H9 (cell line): ENCODE measurements around the gene RUNX2. TPM values are rescaled to one million over a fixed set of nuclear protein-coding genes. Genes with fewer than 3 reads are reported as not detected.

Source experiments
- DNase-seq: peaks from one replicate; pipeline ENCODE4 v3.0.0-alpha.2; 2017
- H2AFZ ChIP-seq: one replicate; pipeline ENCODE4 v1.6.1; 2013; ENCODE audit warnings: mild to moderate bottlenecking, low read length, control low read depth, moderate library complexity
- H2AK5ac ChIP-seq: 2 replicates; pipeline ENCODE4 v1.6.1; 2013; ENCODE audit warnings: low read length, control low read depth, mixed read lengths; ENCODE audit not compliant: insufficient read length
- H2BK120ac ChIP-seq: one replicate; pipeline ENCODE4 v1.6.1; 2013; ENCODE audit warnings: low read depth, mild to moderate bottlenecking, low read length, control low read depth, inconsistent platforms; ENCODE audit not compliant: poor library complexity, severe bottlenecking
- H2BK12ac ChIP-seq: 2 replicates; pipeline ENCODE4 v1.6.1; 2013; ENCODE audit warnings: low read length, control low read depth, mixed read lengths, low read depth; ENCODE audit not compliant: insufficient read length
- H2BK15ac ChIP-seq: 2 replicates; pipeline ENCODE4 v1.6.1; 2013; ENCODE audit warnings: low read depth, low read length, control low read depth
- H2BK20ac ChIP-seq: one replicate; pipeline ENCODE4 v1.6.1; 2013; ENCODE audit warnings: low read depth, mild to moderate bottlenecking, low read length, control low read depth, inconsistent platforms; ENCODE audit not compliant: poor library complexity, severe bottlenecking
- H2BK5ac ChIP-seq: 2 replicates; pipeline ENCODE4 v1.6.1; 2013; ENCODE audit warnings: low read length, control low read depth, mixed read lengths; ENCODE audit not compliant: insufficient read length
- H3K14ac ChIP-seq: 2 replicates; pipeline ENCODE4 v1.6.1; 2013; ENCODE audit warnings: low read length, control low read depth; ENCODE audit not compliant: insufficient read depth
- H3K18ac ChIP-seq: 2 replicates; pipeline ENCODE4 v1.6.1; 2013; ENCODE audit warnings: low read depth, mild to moderate bottlenecking, mixed read lengths, low read length, control low read depth; ENCODE audit not compliant: insufficient read length
- H3K23ac ChIP-seq: 2 replicates; pipeline ENCODE4 v1.6.1; 2013; ENCODE audit warnings: low read length, control low read depth, mixed read lengths, low read depth; ENCODE audit not compliant: insufficient read length
- H3K23me2 ChIP-seq: 2 replicates; pipeline ENCODE4 v1.6.1; 2013; ENCODE audit warnings: low read depth, mild to moderate bottlenecking, mixed read lengths, low read length, control low read depth; ENCODE audit not compliant: insufficient read length, poor library complexity, severe bottlenecking
- H3K27ac ChIP-seq: 2 replicates; pipeline ENCODE4 v1.5.1; 2013; ENCODE audit warnings: low read length, control low read depth, mixed read lengths, low read depth; ENCODE audit not compliant: insufficient read length
- H3K27me3 ChIP-seq: 2 replicates; pipeline ENCODE4 v1.6.1; 2013; ENCODE audit warnings: low read length, control low read depth, inconsistent platforms; ENCODE audit not compliant: insufficient read depth
- H3K4ac ChIP-seq: 2 replicates; pipeline ENCODE4 v1.6.1; 2013; ENCODE audit warnings: low read depth, mild to moderate bottlenecking, control low read depth, inconsistent platforms, low read length, moderate library complexity
- H3K4me1 ChIP-seq: 2 replicates; pipeline ENCODE4 v1.6.1; 2013; ENCODE audit warnings: low read length, control low read depth, inconsistent platforms; ENCODE audit not compliant: insufficient read depth
- H3K4me2 ChIP-seq: 2 replicates; pipeline ENCODE4 v1.6.1; 2013; ENCODE audit warnings: low read length, control low read depth, mixed read lengths; ENCODE audit not compliant: insufficient read length, insufficient read depth
- H3K56ac ChIP-seq: 2 replicates; pipeline ENCODE4 v1.6.1; 2013; ENCODE audit warnings: low read depth, mild to moderate bottlenecking, mixed read lengths, low read length, control low read depth; ENCODE audit not compliant: insufficient read length
- H3K79me1 ChIP-seq: 2 replicates; pipeline ENCODE4 v1.6.1; 2013; ENCODE audit warnings: low read depth, mild to moderate bottlenecking, moderate library complexity, low read length, control low read depth, inconsistent platforms; ENCODE audit not compliant: insufficient read depth, poor library complexity, severe bottlenecking
- H3K79me2 ChIP-seq: 2 replicates; pipeline ENCODE4 v1.6.1; 2013; ENCODE audit warnings: low read length, control low read depth, inconsistent platforms; ENCODE audit not compliant: insufficient read depth
- H3K9ac ChIP-seq: 2 replicates; pipeline ENCODE4 v1.6.1; 2013; ENCODE audit warnings: low read length, control low read depth, mixed read lengths; ENCODE audit not compliant: insufficient read length; ENCODE audit errors: extremely low read depth
- H3K9me3 ChIP-seq: one replicate; pipeline ENCODE4 v1.6.1; 2013; ENCODE audit warnings: low read depth, low read length, inconsistent platforms; ENCODE audit not compliant: control insufficient read depth
- H3T11ph ChIP-seq: one replicate; pipeline ENCODE4 v1.6.1; 2013; ENCODE audit warnings: mild to moderate bottlenecking, low read length, control low read depth, inconsistent platforms
- H4K20me1 ChIP-seq: one replicate; pipeline ENCODE4 v1.6.1; 2013; ENCODE audit not compliant: control insufficient read depth, insufficient read length, insufficient read depth
- H4K5ac ChIP-seq: 2 replicates; pipeline ENCODE4 v1.6.1; 2013; ENCODE audit warnings: low read depth, mild to moderate bottlenecking, mixed read lengths, low read length, control low read depth; ENCODE audit not compliant: insufficient read length
- H4K8ac ChIP-seq: replicated peaks from 2 replicates; pipeline ENCODE4 v1.6.1; 2013; ENCODE audit warnings: low read length, control low read depth, mixed read lengths, low read depth; ENCODE audit not compliant: insufficient read length
- H4K91ac ChIP-seq: 2 replicates; pipeline ENCODE4 v1.6.1; 2013; ENCODE audit warnings: low read depth, mild to moderate bottlenecking, moderate library complexity, mixed read lengths, low read length, control low read depth; ENCODE audit not compliant: insufficient read length
- H3K27ac Mint-ChIP-seq, 3 experiments: 2 replicates in 2 of 3; 3 replicates in 1 of 3; pipeline ENCODE4 v1.8.0; 2020 to 2021; ENCODE audit warnings: mixed read lengths in 3 of 3, mild to moderate bottlenecking in 1 of 3, moderate library complexity in 1 of 3
- H3K27me3 Mint-ChIP-seq: 2 replicates; pipeline ENCODE4 v1.8.0; 2021; ENCODE audit warnings: low read depth, mild to moderate bottlenecking, moderate library complexity, mixed read lengths
- H3K36me3 Mint-ChIP-seq, 3 experiments: 2 replicates in 2 of 3; 3 replicates in 1 of 3; pipeline ENCODE4 v1.8.0; 2020 to 2021; ENCODE audit warnings: low read depth in 3 of 3, mixed read lengths in 3 of 3; ENCODE audit not compliant: insufficient read depth in 1 of 3
- H3K4me1 Mint-ChIP-seq, 2 experiments: 2 replicates each; pipeline ENCODE4 v1.8.0; 2020; ENCODE audit warnings: mixed read lengths in 2 of 2
- H3K4me3 Mint-ChIP-seq, 2 experiments: 2 replicates in 1 of 2; 3 replicates in 1 of 2; pipeline ENCODE4 v1.8.0; 2020 to 2021; ENCODE audit warnings: mild to moderate bottlenecking in 2 of 2, mixed read lengths in 2 of 2, moderate library complexity in 1 of 2
- H3K9me3 Mint-ChIP-seq, 2 experiments: 2 replicates in 1 of 2; 3 replicates in 1 of 2; pipeline ENCODE4 v1.8.0; 2020; ENCODE audit warnings: mild to moderate bottlenecking in 2 of 2, mixed read lengths in 2 of 2, moderate library complexity in 1 of 2
- WGBS: extraction: QIAGEN DNeasy Blood & Tissue Kit; methylation state at CpG from one replicate; pipeline ENCODE4 v1.1.7; 2013; ENCODE audit warnings: missing lambda C conversion rate, low lambda C conversion rate, mixed read lengths; ENCODE audit not compliant: insufficient read length; ENCODE audit errors: extremely low coverage; 5-methylcytosine and 5-hydroxymethylcytosine counted together
- total RNA-seq: library from RNA; stranded (reverse); gene quantifications from 2 replicates; pipeline ENCODE4 v1.2.1, GENCODE V29; 2021
- TF ChIP-seq, protein P1 (sequence below): fragments of 200-600 bp; sonication (generic); conservative IDR thresholded peaks from 3 replicates; pipeline ENCODE4 v1.8.0; 2021; ENCODE audit warnings: antibody characterized with exemption, mild to moderate bottlenecking

RUNX2 gene
- total RNA-seq, 1 experiment from 2014 or later: 0.15 TPM

DNA sequence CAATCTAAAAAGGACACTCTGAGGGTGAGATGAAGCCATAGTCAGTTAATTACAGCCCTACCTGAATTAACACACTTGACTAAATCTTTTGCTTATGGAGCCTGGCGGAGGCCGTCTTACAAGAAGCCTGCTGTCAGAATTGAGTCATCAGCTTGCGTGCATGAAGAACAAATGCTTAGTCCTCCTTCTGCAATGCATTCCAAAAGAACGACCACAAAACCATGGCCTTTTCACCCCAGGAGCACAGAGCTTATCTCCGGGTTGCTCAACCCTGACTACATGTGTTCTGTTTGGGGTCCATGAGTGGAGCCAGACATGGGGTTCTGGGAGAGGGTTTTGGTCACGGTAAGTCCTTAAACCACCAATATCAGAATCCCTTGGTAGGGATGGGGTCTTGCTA lies 369.5 kb downstream of the RUNX2 start:
- Histone ChIP-seq H4K20me1 (no peaks in the 10 kb centered on the region), H3K23ac (no peak overlapping the region), H2BK120ac (no peak overlapping the region), H3K79me1 (no peaks in the 10 kb centered on the region), H3T11ph (no peak overlapping the region), H2BK12ac (no peak overlapping the region), H3K4me2 (no peak overlapping the region), H3K23me2 (peaks cover 3% of the 10 kb centered on the region), H3K14ac (no peak overlapping the region), H3K9ac (no peak overlapping the region), H3K27ac (no peak overlapping the region), H4K5ac (no peak overlapping the region), H3K9me3 (no peaks in the 10 kb centered on the region), H2AK5ac (no peak overlapping the region), H4K91ac (no peak overlapping the region), H2BK5ac (no peak overlapping the region), H4K8ac (no peak overlapping the region), H3K18ac (no peak overlapping the region), H2BK15ac (no peak overlapping the region), H3K27me3 (no peaks in the 10 kb centered on the region), H3K79me2 (no peaks in the 10 kb centered on the region), H2BK20ac (no peak overlapping the region), H3K56ac (no peak overlapping the region), H3K4me1 (no peaks in the 10 kb centered on the region), H3K4ac (no peak overlapping the region), H2AFZ (no peak overlapping the region)
- TF ChIP-seq, protein P1, sequence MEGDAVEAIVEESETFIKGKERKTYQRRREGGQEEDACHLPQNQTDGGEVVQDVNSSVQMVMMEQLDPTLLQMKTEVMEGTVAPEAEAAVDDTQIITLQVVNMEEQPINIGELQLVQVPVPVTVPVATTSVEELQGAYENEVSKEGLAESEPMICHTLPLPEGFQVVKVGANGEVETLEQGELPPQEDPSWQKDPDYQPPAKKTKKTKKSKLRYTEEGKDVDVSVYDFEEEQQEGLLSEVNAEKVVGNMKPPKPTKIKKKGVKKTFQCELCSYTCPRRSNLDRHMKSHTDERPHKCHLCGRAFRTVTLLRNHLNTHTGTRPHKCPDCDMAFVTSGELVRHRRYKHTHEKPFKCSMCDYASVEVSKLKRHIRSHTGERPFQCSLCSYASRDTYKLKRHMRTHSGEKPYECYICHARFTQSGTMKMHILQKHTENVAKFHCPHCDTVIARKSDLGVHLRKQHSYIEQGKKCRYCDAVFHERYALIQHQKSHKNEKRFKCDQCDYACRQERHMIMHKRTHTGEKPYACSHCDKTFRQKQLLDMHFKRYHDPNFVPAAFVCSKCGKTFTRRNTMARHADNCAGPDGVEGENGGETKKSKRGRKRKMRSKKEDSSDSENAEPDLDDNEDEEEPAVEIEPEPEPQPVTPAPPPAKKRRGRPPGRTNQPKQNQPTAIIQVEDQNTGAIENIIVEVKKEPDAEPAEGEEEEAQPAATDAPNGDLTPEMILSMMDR: no peak
- Mint-ChIP-seq H3K4me3 (no peak overlapping the region), H3K36me3 (no peaks in the 10 kb centered on the region), H3K4me1 (no peaks in the 10 kb centered on the region), H3K27me3 (no peaks in the 10 kb centered on the region), H3K9me3 (no peaks in the 10 kb centered on the region), H3K27ac (no peak overlapping the region)
- no CpG with 5 or more reads among the region's 6 CpGs for WGBS
- no peak for DNase-seq
